ENCODE measurements around the gene PLEKHJ1. TPM values are rescaled to one million over a fixed set of nuclear protein-coding genes. Genes with fewer than 3 reads are reported as not detected.
A peak's percentile ranks its signal among the peaks of the same experiment; 100 is the strongest.

PLEKHJ1 gene
- total RNA-seq, 6 experiments from 2014 or later = 24.4 to 49.3 (median 28.6) TPM

- no peaks in the 10 kb centered on the region for H3K9me3 ChIP-seq
- peaks cover 0 to 32% (median 11%) of the 10 kb centered on the region in 4 donors for H3K36me3 ChIP-seq
- H3K27me3 ChIP-seq = no peaks in the 10 kb centered on the region
- no peak for ATAC-seq
- DNase-seq = no peak
- no peak overlapping the region for H3K27ac ChIP-seq
- intact Hi-C loops (cut with DNase I) = no loop called here
- no peak overlapping the region for H3K4me3 ChIP-seq
- WGBS (ENCODE audit: insufficient coverage, low coverage, low lambda C conversion rate, missing lambda C conversion rate) = no CpG with 5 or more reads among the region's 16 CpGs
- H3K4me1 ChIP-seq = no peaks in the 10 kb centered on the region
- TF ChIP-seq CTCF (IDR thresholded peaks at IDR 0.05) = no peak
- no peak for TF ChIP-seq POLR2A (IDR thresholded peaks at IDR 0.05)
Observed at GRCh38 chr19:2189880-2190279, 46.2 kb downstream of the PLEKHJ1 start.

- DNase-seq (no peak), ATAC-seq (no peak)
- H3K27ac ChIP-seq = no peak overlapping the region
- TF ChIP-seq POLR2A (IDR thresholded peaks at IDR 0.05) (no peak), CTCF (IDR thresholded peaks at IDR 0.05) (no peak)
- intact Hi-C loops (cut with DNase I) = no loop called here
- no peaks in the 10 kb centered on the region for H3K9me3 ChIP-seq
- WGBS (ENCODE audit: insufficient coverage, low coverage, low lambda C conversion rate, missing lambda C conversion rate) = 90% methylated on average over 2 of the region's 19 CpGs
- H3K27me3 ChIP-seq = no peaks in the 10 kb centered on the region
- peaks cover 0 to 25% (median 11%) of the 10 kb centered on the region in 4 donors for H3K36me3 ChIP-seq
- no peak overlapping the region for H3K4me3 ChIP-seq
- no peaks in the 10 kb centered on the region for H3K4me1 ChIP-seq
Observed at GRCh38 chr19:2188708-2189385, 47.3 kb downstream of the PLEKHJ1 start.

GRCh38 chr19:2187159-2187558 lies 49.0 kb downstream of the PLEKHJ1 start:
- ATAC-seq (no peak), DNase-seq (no peak)
- H3K4me1 ChIP-seq = no peaks in the 10 kb centered on the region
- TF ChIP-seq POLR2A (IDR thresholded peaks at IDR 0.05) (no peak), CTCF (IDR thresholded peaks at IDR 0.05) (no peak)
- no CpG with 5 or more reads among the region's 13 CpGs for WGBS (ENCODE audit: insufficient coverage, low coverage, low lambda C conversion rate, missing lambda C conversion rate)
- no peak overlapping the region for H3K27ac ChIP-seq
- peaks cover 0 to 19% (median 9%) of the 10 kb centered on the region in 4 donors for H3K36me3 ChIP-seq
- H3K4me3 ChIP-seq = no peak overlapping the region
- no peaks in the 10 kb centered on the region for H3K9me3 ChIP-seq
- no peaks in the 10 kb centered on the region for H3K27me3 ChIP-seq
- intact Hi-C loops (cut with DNase I) = no loop called here

- no peak overlapping the region for H3K27ac ChIP-seq
Observed at GRCh38 chr19:2186071-2186846, 49.9 kb downstream of the PLEKHJ1 start.

More at GRCh38 chr19:2186071-2186846, 49.9 kb downstream of the PLEKHJ1 start:
- no peak for DNase-seq
- ATAC-seq = peak; percentile 34 to 50 (median 43)
- Histone ChIP-seq H3K4me1 (no peaks in the 10 kb centered on the region), H3K27me3 (no peaks in the 10 kb centered on the region), H3K9me3 (no peaks in the 10 kb centered on the region), H3K36me3 (peaks cover 0 to 16% (median 6%) of the 10 kb centered on the region in 4 donors), H3K4me3 (no peak overlapping the region)
- TF ChIP-seq POLR2A (IDR thresholded peaks at IDR 0.05) (no peak), CTCF (IDR thresholded peaks at IDR 0.05) (no peak)
- WGBS (ENCODE audit: insufficient coverage, low coverage, low lambda C conversion rate, missing lambda C conversion rate) = 77% methylated on average over 8 of the region's 28 CpGs
- intact Hi-C loops (cut with DNase I) = no loop called here

Measured in right lobe of liver (tissue), 6 donors.